ENCODE measurements around the gene RAD51B.
"Not testable (repeated sequence)": the region's sequence is repeated elsewhere in the genome, so short reads cannot be mapped to it uniquely, and the experiment has no call there.

The RAD51B gene

DNA sequence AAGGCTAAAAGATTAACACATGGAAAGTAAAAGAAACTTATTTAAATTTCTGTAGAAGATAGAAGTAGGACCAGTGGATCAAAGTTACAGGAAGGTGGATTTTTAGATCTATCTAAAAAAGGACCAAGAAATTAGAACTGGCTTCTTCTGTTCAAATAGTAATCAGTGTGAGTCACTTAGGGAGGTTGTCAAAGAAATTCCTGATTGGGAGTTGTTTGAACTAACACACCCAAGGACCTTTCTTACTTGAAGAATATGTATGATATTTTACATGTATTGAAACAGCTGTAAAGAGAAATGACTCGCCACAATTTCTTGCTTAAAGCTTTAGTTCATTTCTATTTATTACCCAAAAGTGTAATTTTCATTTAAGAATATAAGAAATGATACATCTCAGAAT, 256.9 kb downstream of the RAD51B start:
- H3K4me3 ChIP-seq (ENCODE audit: low read length): no peak overlapping the region
- TF ChIP-seq ZNF274 (IDR thresholded peaks at IDR 0.05; ENCODE audit: low read depth, low read length): no peak

DNA sequence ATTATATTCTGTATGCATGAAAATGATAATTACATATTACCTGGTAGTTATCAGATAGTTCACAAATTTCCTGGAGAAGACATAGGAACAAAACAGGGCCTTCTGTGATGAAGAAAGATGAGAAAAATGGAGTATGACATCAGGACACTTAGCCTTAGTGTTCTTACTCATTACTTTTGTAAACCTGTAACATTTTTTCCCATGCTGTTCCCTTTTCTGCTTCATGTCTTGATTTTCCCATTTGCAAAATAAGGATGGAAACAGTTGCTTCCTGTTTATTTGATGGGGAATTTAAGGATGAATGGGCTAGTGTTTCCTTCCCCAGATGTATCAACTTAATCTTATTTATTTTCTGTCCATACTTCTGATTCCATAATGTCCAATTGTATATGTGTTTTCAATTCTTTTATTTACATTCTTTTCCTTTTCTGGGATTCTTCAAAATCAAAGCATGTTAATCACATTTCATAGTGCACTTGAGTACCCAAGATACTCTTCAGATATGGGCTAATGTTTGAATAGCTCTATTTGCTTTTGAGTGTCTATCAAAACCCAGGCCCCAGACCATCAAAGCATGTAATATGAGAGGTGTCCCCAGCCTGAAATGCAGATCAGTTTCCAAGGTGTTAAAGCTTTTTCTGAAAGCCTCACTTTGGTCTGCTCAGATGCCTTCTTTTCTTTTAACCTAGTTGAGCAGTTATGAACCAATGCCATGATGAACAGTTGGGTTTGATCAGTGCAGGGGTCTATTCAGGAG, 260.5 kb downstream of the RAD51B start:
- TF ChIP-seq ZNF274 (IDR thresholded peaks at IDR 0.05; ENCODE audit: low read depth, low read length): no peak
- no peak overlapping the region for H3K4me3 ChIP-seq (ENCODE audit: low read length)

- no peak for TF ChIP-seq ZNF274 (IDR thresholded peaks at IDR 0.05; ENCODE audit: low read depth, low read length)
- no peak overlapping the region for H3K4me3 ChIP-seq (ENCODE audit: low read length)
These were observed 261.9 kb downstream of the RAD51B start for GRCh38 chr14:68081489-68081888.

DNA sequence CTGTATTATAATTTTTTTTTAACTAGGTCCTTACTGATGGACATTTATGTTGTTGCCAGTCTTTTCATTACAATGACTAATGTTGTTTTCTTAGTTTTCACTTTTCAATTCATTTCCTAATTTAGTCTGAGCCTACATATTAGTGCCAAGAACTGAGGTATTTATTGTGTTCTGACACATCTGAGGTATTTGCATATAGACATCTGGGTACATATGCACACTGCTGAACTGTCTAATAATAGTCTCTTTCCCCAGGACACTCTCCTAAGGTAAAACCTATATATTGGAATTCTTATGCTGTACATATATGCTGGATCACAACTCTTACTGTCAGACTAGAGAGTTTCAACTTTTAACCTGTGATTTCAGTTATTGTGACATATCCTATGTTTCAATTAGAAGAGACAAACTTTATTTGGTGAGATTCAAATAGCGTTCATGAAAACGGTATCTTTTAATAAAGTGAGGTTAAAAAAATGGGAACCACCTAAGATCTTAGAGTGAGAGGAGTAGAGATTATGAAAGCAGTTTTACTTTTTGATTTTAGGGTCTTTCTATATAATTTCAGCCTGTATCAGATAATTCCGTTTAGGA, 263.2 kb downstream of the RAD51B start:
- TF ChIP-seq ZNF274 (IDR thresholded peaks at IDR 0.05; ENCODE audit: low read depth, low read length): no peak
- no peak overlapping the region for H3K4me3 ChIP-seq (ENCODE audit: low read length)

- no peak overlapping the region for H3K4me3 ChIP-seq (ENCODE audit: low read length)
- no peak for TF ChIP-seq ZNF274 (IDR thresholded peaks at IDR 0.05; ENCODE audit: low read depth, low read length)
These were observed 264.7 kb downstream of the RAD51B start for GRCh38 chr14:68084256-68084655.

DNA sequence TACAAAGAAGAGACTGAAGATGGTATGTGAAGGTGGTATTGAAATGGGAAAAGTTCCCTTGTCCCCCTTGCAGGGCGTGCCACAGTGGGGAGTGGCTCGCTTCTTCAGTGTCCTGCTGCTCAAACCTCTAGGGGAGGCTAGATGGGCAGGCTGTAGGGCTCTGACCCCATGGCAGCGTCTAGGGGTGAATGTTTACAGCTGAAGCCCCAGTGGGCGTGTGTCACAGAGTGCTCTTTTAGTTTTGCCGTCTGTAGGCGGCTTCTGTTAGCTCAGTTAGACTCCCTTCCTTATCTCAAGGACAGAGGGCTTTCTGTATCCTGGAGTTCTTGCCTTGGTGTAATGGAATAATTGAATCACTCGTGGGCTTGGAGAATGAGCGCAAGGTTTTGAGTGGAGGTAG, 266.2 kb downstream of the RAD51B start:
- no peak for TF ChIP-seq ZNF274 (IDR thresholded peaks at IDR 0.05; ENCODE audit: low read depth, low read length)
- no peak overlapping the region for H3K4me3 ChIP-seq (ENCODE audit: low read length)

GRCh38 chr14:68088451-68088854, 268.9 kb downstream of the RAD51B start:
- no peak for TF ChIP-seq ZNF274 (IDR thresholded peaks at IDR 0.05; ENCODE audit: low read depth, low read length)
- H3K4me3 ChIP-seq (ENCODE audit: low read length): no peak overlapping the region

GRCh38 chr14:68089146-68089731, 269.7 kb downstream of the RAD51B start:
- TF ChIP-seq ZNF274 (IDR thresholded peaks at IDR 0.05; ENCODE audit: low read depth, low read length): no peak
- no peak overlapping the region for H3K4me3 ChIP-seq (ENCODE audit: low read length)

DNA sequence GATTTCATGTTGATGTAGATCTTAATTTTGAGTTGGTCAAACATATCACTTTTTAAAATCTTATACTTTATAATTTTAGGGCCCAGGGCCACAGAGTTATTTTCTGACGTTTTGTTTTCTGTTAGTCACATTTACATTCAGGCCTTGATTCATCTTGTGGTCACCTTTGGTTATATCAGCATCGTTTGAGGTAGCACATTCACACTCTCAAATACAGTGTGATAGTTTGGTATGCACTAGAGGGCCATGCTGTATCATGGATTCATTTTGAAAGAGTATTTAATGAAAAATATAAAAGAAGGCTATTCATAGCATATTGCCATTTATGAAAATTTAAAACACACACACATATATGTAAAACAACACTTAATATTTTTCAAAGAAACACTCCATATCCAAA, 274.6 kb downstream of the RAD51B start:
- TF ChIP-seq ZNF274 (IDR thresholded peaks at IDR 0.05; ENCODE audit: low read depth, low read length): no peak
- H3K4me3 ChIP-seq (ENCODE audit: low read length): no peak overlapping the region

DNA sequence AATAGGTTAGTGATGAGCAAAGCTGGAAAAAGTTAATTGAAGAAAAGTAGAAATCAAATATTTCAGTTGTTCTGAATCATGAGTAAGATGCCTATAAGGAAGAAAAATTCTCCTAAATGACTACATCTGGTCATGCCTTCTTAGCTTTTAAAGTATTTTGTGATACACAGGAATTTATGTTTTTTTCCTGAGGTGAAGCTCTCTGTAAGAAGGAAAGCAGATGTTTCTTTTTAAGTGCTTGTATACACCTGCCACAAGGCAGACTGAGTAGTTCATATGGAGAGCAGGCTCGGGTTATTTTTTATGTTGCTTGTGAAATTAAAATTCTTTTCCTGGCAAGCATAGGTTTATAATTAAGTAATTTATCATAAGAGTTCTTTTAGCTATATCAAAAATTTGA, 275.2 kb downstream of the RAD51B start:
- no peak for TF ChIP-seq ZNF274 (IDR thresholded peaks at IDR 0.05; ENCODE audit: low read depth, low read length)
- no peak overlapping the region for H3K4me3 ChIP-seq (ENCODE audit: low read length)

GRCh38 chr14:68097727-68098126, 278.1 kb downstream of the RAD51B start:
- no peak for TF ChIP-seq ZNF274 (IDR thresholded peaks at IDR 0.05; ENCODE audit: low read depth, low read length)
- H3K4me3 ChIP-seq (ENCODE audit: low read length): no peak overlapping the region

GRCh38 chr14:68098834-68099233, 279.3 kb downstream of the RAD51B start:
- no peak for TF ChIP-seq ZNF274 (IDR thresholded peaks at IDR 0.05; ENCODE audit: low read depth, low read length)
- no peak overlapping the region for H3K4me3 ChIP-seq (ENCODE audit: low read length)

DNA sequence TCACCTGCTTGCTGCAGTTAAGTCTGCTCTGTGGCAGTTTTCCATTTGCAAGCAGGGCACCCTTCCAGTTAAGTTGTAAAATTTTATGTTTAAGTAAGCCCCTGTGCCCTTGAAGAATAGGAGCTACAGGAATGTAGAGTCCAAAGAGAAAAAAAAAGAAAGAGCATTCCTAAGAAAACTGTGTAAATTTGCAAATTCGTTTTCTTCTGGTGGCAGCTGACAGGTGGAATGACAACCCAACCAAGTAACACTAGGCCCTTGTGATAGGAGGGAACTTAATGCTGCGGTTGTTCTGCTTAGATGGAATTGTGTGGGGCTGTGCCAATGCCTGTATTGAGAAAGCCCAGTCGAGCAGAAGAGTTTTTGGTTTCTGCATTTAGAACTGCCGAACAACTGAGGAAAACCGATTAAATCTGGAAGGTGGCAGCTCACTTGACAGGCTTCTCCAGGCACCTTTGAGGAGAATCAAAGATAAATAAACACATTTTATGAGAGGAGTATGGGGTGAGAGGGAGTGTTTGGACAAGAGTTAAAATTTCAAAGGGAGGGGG, 280.0 kb downstream of the RAD51B start:
- H3K4me3 ChIP-seq (ENCODE audit: low read length): no peak overlapping the region
- TF ChIP-seq ZNF274 (IDR thresholded peaks at IDR 0.05; ENCODE audit: low read depth, low read length): no peak

DNA sequence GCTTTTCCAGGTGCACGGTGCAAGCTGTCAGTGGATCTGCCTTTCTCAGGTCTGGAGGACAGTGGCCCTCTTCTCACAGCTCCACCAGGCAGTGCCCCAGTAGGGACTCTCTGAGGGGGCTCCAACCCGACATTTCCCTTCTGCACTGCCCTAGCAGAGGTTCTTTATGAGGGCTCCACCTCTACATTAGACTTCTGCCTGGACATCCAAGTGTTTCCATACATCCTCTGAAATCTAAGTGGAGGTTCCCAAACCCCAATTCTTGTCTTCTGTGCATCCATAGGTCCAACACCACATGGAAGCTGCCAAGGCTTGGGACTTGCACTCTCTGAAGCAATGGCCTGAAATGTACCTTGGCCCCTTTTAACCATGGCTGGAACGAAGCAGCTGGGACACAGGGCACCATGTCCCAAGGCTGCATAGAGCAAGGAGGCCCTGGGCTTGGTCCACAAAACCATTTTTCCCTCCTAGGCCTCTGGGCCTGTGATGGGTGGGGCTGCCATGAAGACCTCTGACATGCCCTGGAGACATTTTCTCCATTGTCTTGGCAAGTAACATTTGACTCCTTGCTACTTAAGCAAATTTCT, 282.2 kb downstream of the RAD51B start:
- H3K4me3 ChIP-seq (ENCODE audit: low read length): not testable (repeated sequence)

GRCh38 chr14:68103853-68104252, 284.3 kb downstream of the RAD51B start:
- H3K4me3 ChIP-seq (ENCODE audit: low read length): no peak overlapping the region
- TF ChIP-seq ZNF274 (IDR thresholded peaks at IDR 0.05; ENCODE audit: low read depth, low read length): no peak
